ENCODE data around the gene NPM3.

NPM3 gene

DNA sequence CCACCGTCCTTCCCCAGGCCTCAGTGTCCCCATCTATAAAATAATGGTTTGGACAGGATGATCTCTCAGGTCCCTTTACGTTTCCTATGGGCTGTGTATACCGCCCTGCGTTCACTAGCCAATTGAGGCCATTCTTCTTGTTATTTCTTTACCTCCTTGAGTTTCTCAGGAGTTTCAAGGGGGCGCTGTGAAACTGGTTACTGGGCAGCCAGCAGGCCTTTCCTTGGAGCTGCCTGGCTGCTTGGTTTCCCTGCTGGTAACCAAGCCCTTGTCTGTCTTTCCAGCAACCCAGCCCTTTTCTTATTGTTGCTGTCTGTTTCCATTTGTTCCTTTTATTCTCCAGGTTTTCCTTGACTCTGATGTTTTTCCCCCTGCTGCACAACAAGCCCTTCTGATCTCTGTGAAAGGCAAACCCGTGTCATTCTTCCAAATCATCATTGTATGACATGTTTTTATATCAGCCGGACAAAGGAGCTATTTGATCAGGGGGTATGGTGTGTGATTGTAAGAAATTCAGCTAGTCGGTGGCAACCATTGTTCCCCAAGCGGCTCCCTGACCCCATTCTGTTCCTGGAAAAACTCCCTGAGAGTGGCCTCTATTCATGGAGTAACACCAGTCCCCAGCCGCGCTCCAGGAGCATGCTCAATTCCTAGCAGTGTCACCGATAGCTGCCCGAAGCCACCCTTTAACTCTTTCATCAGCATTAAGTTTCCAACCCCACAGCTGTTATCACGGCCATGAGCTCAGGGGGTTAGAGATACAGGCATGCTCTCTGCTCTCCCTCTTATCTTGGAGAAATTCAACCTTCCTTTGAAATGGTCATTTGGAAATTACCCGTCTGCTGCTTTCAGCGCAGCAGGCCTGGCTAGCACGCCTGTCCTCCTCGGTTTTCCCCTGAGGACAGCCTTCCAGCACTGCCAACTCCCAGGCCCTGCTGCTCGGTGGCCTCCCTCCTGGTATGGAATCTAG is 33.9 kb downstream of the NPM3 start:
- no peak for DNase-seq

DNA sequence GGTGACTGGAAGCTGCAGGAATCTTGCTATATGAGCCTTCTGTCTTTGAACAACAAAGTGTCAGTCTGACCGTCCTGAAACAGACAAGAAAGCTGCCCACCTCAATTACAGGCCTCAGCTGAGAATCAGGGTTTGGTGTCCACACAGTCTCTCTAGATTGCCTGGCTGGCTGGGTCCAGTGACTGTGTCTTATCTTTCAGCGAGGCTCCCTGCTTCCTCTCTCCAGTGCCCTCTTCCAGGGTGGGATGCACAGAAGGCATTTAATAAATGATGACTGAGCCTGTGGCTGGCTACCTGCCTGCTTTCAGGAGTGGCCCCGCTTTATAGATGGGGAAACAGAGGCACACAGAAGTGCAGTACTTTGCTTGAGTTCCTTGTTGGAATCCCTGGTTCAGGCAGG is 34.8 kb downstream of the NPM3 start:
- DNase-seq = no peak

- no peak for DNase-seq
Measured at GRCh38 chr10:101745074-101745696, 38.1 kb downstream of the NPM3 start.

GRCh38 chr10:101744267-101744666 is 39.0 kb downstream of the NPM3 start:
- DNase-seq = no peak

DNA sequence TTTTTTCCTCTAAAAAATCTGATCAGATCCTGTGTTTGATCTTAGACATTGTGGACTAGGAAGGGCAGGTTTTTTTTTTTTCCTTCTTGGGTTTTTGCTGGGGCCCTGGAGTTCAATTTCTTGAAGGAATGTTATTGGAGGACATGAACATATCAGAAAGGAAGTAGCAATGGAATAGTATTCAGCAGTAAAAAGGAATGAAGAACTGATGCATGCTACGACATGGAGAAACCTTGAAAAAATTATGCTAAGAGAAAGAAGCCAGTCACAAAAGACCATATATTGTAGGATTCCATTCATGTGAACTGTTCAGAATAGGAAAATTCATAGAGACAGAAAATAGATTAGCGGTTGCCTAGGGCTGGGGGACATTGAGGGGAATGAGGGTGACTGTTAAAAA is 41.3 kb downstream of the NPM3 start:
- DNase-seq = no peak

DNA sequence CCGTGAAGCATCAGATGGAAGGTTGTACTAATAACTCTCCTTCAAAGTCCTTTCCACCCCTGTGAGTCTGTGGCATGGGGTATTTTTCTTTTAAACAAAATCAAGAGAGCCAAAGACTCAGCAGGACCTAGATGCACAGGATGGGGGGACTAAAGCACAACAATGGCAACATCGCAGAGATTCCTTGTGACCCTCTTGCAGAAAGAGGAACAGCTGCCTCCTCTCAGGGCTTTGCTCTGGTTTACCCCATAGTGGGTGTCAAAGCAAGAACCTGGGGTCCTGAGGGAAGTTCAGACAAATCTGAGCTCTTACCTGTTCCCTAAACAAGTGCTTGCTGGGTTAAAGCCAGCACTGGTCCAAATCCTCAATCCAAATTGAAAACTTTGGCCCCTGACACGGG is 46.6 kb downstream of the NPM3 start:
- no peak for DNase-seq

GRCh38 chr10:101732096-101732495 is 51.1 kb downstream of the NPM3 start:
- DNase-seq = no peak
